ENCODE data around the gene PDXK. TPM values are rescaled to one million over a fixed set of nuclear protein-coding genes. Genes with fewer than 3 reads are reported as not detected.

Gene PDXK
- total and polyA plus RNA-seq, 2 of the 13 experiments (the other 11 are each of a cell fraction or from before 2014, with no cell fraction given): 114 to 184 TPM

DNA sequence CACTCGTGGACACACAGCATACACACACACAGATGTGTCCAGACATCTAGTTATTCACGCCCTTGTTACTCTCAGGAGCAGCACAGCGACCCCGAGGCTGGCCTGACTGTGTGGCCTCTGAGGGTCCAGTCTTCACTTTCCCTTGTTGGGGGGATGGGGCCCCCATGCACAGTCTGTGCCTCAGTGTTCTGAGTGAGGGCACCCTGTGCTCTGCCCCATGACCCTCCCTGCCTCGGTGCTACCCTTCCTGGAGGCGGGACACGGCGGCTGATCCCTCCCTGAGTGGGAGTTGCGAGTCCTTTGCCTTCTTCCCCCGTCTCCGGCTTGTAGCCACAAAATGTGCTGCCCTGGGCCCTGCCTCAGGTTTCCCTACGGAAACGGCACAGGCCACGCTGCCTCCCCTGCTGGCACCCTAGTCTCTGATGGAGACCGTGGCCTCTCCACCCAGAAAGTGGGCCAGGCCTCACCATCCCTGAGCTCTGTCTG lies 48.6 kb downstream of the PDXK start:
- no peak overlapping the region for H3K27ac ChIP-seq (ENCODE audit: extremely low read length, insufficient read depth, low read length)
- H3K27me3 ChIP-seq (ENCODE audit: control insufficient read depth in 1 of 2, insufficient read depth in 2 of 2, low read length in 2 of 2): no peaks in the 10 kb centered on the region
- WGBS (ENCODE audit: low lambda C conversion rate): 78% methylated on average over 12 of the region's 15 CpGs
- no peak overlapping the region for H3K4me2 ChIP-seq (ENCODE audit: low read depth, low read length)
- intact Hi-C loops (cut with micrococcal nuclease; ENCODE audit: unreplicated experiment) (no loop called here), in situ Hi-C loops (cut with HindIII; ENCODE audit: extremely low pct_ligation_motif_present, low pct_unique_long_range_greater_than_20kb) (no loop called here)
- no peaks in the 10 kb centered on the region for H3K9me3 ChIP-seq (ENCODE audit: low read length)
- POLR2A ChIA-PET: no interaction called here
- 0 out of 5 replicates have a peak, but pooled peaks cover 0 to 3% of the 10 kb centered on the region in 2 experiments for H3K36me3 ChIP-seq (replicated peaks in 1 of 2; ENCODE audit: control insufficient read depth in 1 of 2, insufficient read depth in 2 of 2, low read length in 2 of 2)
- H3K4me3 ChIP-seq (replicated peaks in 1 of 3; ENCODE audit: insufficient read depth in 1 of 3, low read depth in 2 of 3, low read length in 3 of 3): no peak overlapping the region
- no TSS peak for BruUV-seq (replicated peaks)
- CTCF ChIA-PET (ENCODE audit: low intra/inter-chr PET ratio, low total read pairs): no interaction called here
- H3K4me1 ChIP-seq (ENCODE audit: insufficient read depth, low read length): peaks cover 33% of the 10 kb centered on the region
- H3K79me2 ChIP-seq (ENCODE audit: insufficient read depth, low read length): no peaks in the 10 kb centered on the region
- DNase-seq (ENCODE audit: low spot score) (no peak), FAIRE-seq (no peak), ATAC-seq (peak; percentile 15)
- H3K9ac ChIP-seq (ENCODE audit: insufficient read depth, low read depth, low read length): no peak overlapping the region
- TF ChIP-seq, protein P1, sequence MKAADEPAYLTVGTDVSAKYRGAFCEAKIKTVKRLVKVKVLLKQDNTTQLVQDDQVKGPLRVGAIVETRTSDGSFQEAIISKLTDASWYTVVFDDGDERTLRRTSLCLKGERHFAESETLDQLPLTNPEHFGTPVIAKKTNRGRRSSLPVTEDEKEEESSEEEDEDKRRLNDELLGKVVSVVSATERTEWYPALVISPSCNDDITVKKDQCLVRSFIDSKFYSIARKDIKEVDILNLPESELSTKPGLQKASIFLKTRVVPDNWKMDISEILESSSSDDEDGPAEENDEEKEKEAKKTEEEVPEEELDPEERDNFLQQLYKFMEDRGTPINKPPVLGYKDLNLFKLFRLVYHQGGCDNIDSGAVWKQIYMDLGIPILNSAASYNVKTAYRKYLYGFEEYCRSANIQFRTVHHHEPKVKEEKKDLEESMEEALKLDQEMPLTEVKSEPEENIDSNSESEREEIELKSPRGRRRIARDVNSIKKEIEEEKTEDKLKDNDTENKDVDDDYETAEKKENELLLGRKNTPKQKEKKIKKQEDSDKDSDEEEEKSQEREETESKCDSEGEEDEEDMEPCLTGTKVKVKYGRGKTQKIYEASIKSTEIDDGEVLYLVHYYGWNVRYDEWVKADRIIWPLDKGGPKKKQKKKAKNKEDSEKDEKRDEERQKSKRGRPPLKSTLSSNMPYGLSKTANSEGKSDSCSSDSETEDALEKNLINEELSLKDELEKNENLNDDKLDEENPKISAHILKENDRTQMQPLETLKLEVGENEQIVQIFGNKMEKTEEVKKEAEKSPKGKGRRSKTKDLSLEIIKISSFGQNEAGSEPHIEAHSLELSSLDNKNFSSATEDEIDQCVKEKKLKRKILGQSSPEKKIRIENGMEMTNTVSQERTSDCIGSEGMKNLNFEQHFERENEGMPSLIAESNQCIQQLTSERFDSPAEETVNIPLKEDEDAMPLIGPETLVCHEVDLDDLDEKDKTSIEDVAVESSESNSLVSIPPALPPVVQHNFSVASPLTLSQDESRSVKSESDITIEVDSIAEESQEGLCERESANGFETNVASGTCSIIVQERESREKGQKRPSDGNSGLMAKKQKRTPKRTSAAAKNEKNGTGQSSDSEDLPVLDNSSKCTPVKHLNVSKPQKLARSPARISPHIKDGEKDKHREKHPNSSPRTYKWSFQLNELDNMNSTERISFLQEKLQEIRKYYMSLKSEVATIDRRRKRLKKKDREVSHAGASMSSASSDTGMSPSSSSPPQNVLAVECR (CRISPR knock-in tag; IDR thresholded peaks at IDR 0.05; ENCODE audit: borderline replicate concordance): 0 out of 2 replicates have a peak, but pooled peaks have one; percentile 9
- 0 out of 2 replicates have a peak, but pooled peaks have one; percentile 4 for TF ChIP-seq HOXA9 (CRISPR knock-in tag; IDR thresholded peaks at IDR 0.05; ENCODE audit: borderline replicate concordance)
- TF ChIP-seq, protein P2, sequence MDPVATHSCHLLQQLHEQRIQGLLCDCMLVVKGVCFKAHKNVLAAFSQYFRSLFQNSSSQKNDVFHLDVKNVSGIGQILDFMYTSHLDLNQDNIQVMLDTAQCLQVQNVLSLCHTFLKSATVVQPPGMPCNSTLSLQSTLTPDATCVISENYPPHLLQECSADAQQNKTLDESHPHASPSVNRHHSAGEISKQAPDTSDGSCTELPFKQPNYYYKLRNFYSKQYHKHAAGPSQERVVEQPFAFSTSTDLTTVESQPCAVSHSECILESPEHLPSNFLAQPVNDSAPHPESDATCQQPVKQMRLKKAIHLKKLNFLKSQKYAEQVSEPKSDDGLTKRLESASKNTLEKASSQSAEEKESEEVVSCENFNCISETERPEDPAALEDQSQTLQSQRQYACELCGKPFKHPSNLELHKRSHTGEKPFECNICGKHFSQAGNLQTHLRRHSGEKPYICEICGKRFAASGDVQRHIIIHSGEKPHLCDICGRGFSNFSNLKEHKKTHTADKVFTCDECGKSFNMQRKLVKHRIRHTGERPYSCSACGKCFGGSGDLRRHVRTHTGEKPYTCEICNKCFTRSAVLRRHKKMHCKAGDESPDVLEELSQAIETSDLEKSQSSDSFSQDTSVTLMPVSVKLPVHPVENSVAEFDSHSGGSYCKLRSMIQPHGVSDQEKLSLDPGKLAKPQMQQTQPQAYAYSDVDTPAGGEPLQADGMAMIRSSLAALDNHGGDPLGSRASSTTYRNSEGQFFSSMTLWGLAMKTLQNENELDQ (CRISPR knock-in tag; IDR thresholded peaks at IDR 0.05; ENCODE audit: borderline replicate concordance): no peak
- TF ChIP-seq, protein P3, sequence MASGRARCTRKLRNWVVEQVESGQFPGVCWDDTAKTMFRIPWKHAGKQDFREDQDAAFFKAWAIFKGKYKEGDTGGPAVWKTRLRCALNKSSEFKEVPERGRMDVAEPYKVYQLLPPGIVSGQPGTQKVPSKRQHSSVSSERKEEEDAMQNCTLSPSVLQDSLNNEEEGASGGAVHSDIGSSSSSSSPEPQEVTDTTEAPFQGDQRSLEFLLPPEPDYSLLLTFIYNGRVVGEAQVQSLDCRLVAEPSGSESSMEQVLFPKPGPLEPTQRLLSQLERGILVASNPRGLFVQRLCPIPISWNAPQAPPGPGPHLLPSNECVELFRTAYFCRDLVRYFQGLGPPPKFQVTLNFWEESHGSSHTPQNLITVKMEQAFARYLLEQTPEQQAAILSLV (CRISPR knock-in tag; IDR thresholded peaks at IDR 0.05; ENCODE audit: borderline replicate concordance): 0 out of 2 replicates have a peak, but pooled peaks have one; percentile 9
- H4K20me1 ChIP-seq (ENCODE audit: insufficient read depth, low read length): no peaks in the 10 kb centered on the region
- H2AFZ ChIP-seq (ENCODE audit: low read length): no peak overlapping the region

All from HepG2 (cell line).